Panc1 (cell line): ENCODE measurements around the gene IRX3. TPM values are rescaled to one million over a fixed set of nuclear protein-coding genes. Genes with fewer than 3 reads are reported as not detected.

Experiments
- ATAC-seq: fragments of 200-7000 bp; cut with Tn5 transposase; 2 replicates; pipeline ENCODE4 v1.9.1; 2020; ENCODE audit warnings: mild to moderate bottlenecking, moderate library complexity
- BruUV-seq: library from RNA; stranded (reverse); fragments of 400-500 nt; replicated peaks from 2 replicates; lab custom pipeline; 2021; lab: Mats Ljungman, UMichigan
- CTCF ChIA-PET: fragments of 300-600 bp; sonication (Branson Sonifier 250); formaldehyde crosslinking; loops from one replicate; lab custom pipeline; 2022; ENCODE audit warnings: antibody characterized with exemption; lab: Charles Lee
- POLR2A ChIA-PET: fragments of 300-600 bp; sonication (Branson Sonifier 250); formaldehyde crosslinking; loops from one replicate; lab custom pipeline; 2022; ENCODE audit warnings: antibody characterized with exemption; lab: Charles Lee
- DNase-seq: peaks from one replicate; pipeline ENCODE4 v3.0.0-alpha.2; 2010; ENCODE audit warnings: low read depth, low spot score
- H3K27ac ChIP-seq: 2 replicates; pipeline ENCODE4 v1.5.1; 2011; ENCODE audit warnings: mild to moderate bottlenecking, low read length, inconsistent platforms
- H3K27me3 ChIP-seq: fragments of 200-500 bp; sonication (Bioruptor generic); 2 replicates; pipeline ENCODE4 v1.6.0; 2014; ENCODE audit warnings: low read length, inconsistent platforms; ENCODE audit not compliant: control insufficient read depth, insufficient read depth
- H3K36me3 ChIP-seq: fragments of 200-500 bp; sonication (Bioruptor generic); 2 replicates; pipeline ENCODE4 v1.5.1; 2014; ENCODE audit warnings: inconsistent platforms, mild to moderate bottlenecking, low read length, moderate library complexity; ENCODE audit not compliant: control insufficient read depth, insufficient read depth
- H3K4me1 ChIP-seq: 2 replicates; pipeline ENCODE4 v1.5.1; 2011; ENCODE audit warnings: inconsistent platforms, mild to moderate bottlenecking, low read length, moderate library complexity; ENCODE audit not compliant: control insufficient read depth, insufficient read depth
- H3K4me3 ChIP-seq, 2 experiments: 2 replicates each; pipeline ENCODE4 v1.5.1; 2011 to 2012; ENCODE audit warnings: low read depth in 2 of 2, low read length in 2 of 2, mild to moderate bottlenecking in 2 of 2, inconsistent platforms in 1 of 2, moderate library complexity in 1 of 2
- H3K9me3 ChIP-seq: fragments of 200-500 bp; sonication (Bioruptor generic); 2 replicates; pipeline ENCODE4 v1.5.1; 2014; ENCODE audit warnings: low read depth, mild to moderate bottlenecking, inconsistent platforms, low read length, moderate library complexity; ENCODE audit not compliant: control insufficient read depth, insufficient read depth
- POLR2AphosphoS5 ChIP-seq: IDR thresholded peaks from 2 replicates; pipeline ENCODE4 v1.6.1; 2012; ENCODE audit warnings: mild to moderate bottlenecking, low read depth, low read length, moderate library complexity
- SIN3A ChIP-seq: IDR thresholded peaks from 2 replicates; pipeline ENCODE4 v1.6.1; 2012; ENCODE audit warnings: low read depth, mild to moderate bottlenecking, low read length, moderate library complexity, borderline replicate concordance; ENCODE audit not compliant: insufficient read depth
- TCF7L2 ChIP-seq: IDR thresholded peaks from 2 replicates; pipeline ENCODE4 v1.6.1; 2011; ENCODE audit warnings: mild to moderate bottlenecking, low read depth, low read length, inconsistent platforms
- in situ Hi-C: cut with HindIII; loops from 2 replicates; pipeline ENCODE4 v1.10.0; 2016; ENCODE audit warnings: low sequenced_read_pairs, low pct_unique_long_range_greater_than_20kb
- intact Hi-C: fragments of 100-400 bp; cut with micrococcal nuclease; formaldehyde crosslinking; loops from one replicate; pipeline ENCODE4 v1.10.0; 2022; ENCODE audit not compliant: unreplicated experiment
- total RNA-seq: library from RNA; stranded (reverse); gene quantifications from one replicate; pipeline ENCODE4 v1.2.1, GENCODE V29; 2021; ENCODE audit not compliant: unreplicated experiment
- TF ChIP-seq, protein P1 (sequence below): fragments of 450-650 bp; IDR thresholded peaks from 2 replicates; pipeline ENCODE4 v1.5.1; 2017; ENCODE audit warnings: mild to moderate bottlenecking
- TF ChIP-seq, protein P2 (sequence below), 2 experiments: IDR thresholded peaks; 2 replicates each; pipeline ENCODE4 v1.6.1; 2011 to 2012; ENCODE audit warnings: low read depth in 2 of 2, control low read depth in 1 of 2, low read length in 1 of 2, mild to moderate bottlenecking in 1 of 2, moderate library complexity in 1 of 2; ENCODE audit not compliant: insufficient read depth in 1 of 2

The IRX3 gene
- total RNA-seq, 1 experiment from 2014 or later: 7.0 TPM

DNA sequence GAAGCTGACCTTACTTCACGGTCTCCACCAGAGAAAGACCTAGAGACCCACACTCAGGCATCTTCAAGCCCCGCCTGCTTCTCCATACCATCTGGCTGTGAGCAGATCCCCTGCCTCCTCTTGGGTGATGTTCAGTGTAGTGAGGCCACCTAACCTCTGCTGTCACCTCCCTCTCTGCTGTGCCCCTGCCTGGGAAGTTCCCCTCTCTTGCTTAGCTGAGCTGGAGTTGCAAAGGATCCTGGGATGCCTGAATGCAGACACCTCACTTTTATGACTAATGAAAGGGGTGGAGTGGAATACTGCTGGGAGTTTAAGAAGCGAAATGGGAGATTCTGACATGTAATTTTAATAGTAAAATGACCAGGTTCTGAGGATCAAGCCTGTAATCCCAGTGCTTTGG lies 5.8 kb downstream of the IRX3 start:
- intact Hi-C loops: loop anchor here (10.0 kb wide), 2 partner anchors 174 to 506 kb away; no protein-coding TSS in a partner anchor
- CTCF ChIA-PET: interaction anchor here (0.5 kb wide), 1 partner anchor 331 kb away, joined by 3 read pairs; no protein-coding TSS in a partner anchor
- no peak for DNase-seq

DNA sequence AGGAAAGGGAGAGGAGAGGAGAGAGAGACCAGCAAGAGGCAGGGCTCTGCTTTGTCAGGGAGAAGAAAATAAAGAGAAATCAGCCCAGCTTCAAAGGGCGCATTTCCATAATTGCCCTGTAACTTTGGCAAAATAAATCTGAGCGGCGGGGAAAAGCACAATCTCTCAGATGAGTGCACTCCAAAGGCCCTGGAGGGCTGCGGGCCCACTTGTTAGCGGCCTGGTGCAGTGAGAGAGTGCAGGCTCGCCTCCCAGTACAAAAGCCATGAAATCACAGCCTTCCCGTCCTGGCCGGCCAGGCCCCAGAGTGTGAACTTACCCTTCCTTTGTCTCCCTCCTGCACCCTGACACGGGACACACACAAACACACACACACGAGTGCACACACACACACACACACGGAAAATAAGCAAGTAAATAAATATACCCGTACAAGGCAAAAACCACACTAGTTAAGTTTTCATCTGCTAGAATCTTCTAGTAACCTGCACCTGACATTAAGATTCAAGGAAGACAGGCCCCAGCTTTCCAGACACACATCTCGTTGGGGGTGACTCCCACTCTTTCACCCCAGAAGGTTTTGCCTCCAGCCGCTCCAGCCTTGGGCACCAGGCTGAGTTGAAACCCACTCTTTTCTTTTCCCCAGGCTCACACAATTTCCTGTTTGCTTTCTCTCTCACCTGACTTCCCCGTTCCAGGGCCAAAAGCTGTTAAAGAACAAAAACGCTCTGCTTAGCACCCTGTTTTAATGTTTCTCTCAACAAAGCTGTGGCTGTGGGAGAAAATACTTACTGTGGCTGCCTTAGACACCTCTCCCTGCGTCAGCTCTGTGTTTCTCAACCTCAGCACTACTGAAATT lies 8.5 kb downstream of the IRX3 start:
- H3K9me3 ChIP-seq: no peaks in the 10 kb centered on the region

More for the DNA sequence above, 5.8 kb downstream of the IRX3 start:
- TF ChIP-seq TCF7L2: no peak
- TF ChIP-seq, protein P1, sequence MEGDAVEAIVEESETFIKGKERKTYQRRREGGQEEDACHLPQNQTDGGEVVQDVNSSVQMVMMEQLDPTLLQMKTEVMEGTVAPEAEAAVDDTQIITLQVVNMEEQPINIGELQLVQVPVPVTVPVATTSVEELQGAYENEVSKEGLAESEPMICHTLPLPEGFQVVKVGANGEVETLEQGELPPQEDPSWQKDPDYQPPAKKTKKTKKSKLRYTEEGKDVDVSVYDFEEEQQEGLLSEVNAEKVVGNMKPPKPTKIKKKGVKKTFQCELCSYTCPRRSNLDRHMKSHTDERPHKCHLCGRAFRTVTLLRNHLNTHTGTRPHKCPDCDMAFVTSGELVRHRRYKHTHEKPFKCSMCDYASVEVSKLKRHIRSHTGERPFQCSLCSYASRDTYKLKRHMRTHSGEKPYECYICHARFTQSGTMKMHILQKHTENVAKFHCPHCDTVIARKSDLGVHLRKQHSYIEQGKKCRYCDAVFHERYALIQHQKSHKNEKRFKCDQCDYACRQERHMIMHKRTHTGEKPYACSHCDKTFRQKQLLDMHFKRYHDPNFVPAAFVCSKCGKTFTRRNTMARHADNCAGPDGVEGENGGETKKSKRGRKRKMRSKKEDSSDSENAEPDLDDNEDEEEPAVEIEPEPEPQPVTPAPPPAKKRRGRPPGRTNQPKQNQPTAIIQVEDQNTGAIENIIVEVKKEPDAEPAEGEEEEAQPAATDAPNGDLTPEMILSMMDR: no peak
- no peak for TF ChIP-seq SIN3A
- TF ChIP-seq POLR2AphosphoS5: no peak
- TF ChIP-seq, protein P2, sequence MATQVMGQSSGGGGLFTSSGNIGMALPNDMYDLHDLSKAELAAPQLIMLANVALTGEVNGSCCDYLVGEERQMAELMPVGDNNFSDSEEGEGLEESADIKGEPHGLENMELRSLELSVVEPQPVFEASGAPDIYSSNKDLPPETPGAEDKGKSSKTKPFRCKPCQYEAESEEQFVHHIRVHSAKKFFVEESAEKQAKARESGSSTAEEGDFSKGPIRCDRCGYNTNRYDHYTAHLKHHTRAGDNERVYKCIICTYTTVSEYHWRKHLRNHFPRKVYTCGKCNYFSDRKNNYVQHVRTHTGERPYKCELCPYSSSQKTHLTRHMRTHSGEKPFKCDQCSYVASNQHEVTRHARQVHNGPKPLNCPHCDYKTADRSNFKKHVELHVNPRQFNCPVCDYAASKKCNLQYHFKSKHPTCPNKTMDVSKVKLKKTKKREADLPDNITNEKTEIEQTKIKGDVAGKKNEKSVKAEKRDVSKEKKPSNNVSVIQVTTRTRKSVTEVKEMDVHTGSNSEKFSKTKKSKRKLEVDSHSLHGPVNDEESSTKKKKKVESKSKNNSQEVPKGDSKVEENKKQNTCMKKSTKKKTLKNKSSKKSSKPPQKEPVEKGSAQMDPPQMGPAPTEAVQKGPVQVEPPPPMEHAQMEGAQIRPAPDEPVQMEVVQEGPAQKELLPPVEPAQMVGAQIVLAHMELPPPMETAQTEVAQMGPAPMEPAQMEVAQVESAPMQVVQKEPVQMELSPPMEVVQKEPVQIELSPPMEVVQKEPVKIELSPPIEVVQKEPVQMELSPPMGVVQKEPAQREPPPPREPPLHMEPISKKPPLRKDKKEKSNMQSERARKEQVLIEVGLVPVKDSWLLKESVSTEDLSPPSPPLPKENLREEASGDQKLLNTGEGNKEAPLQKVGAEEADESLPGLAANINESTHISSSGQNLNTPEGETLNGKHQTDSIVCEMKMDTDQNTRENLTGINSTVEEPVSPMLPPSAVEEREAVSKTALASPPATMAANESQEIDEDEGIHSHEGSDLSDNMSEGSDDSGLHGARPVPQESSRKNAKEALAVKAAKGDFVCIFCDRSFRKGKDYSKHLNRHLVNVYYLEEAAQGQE (IDR thresholded peaks at IDR 0.05; ENCODE audit: insufficient read depth in 1 of 2, low read depth in 2 of 2, low read length in 1 of 2): no peak
- no peak for ATAC-seq
- Histone ChIP-seq H3K27me3 (no peaks in the 10 kb centered on the region), H3K4me1 (peaks cover 3% of the 10 kb centered on the region; the same call in 1 of the 2 replicates), H3K4me3 (no peak overlapping the region), H3K27ac (no peak overlapping the region), H3K36me3 (no peaks in the 10 kb centered on the region), H3K9me3 (no peaks in the 10 kb centered on the region)
- BruUV-seq: no TSS peak
- POLR2A ChIA-PET: no interaction called here
- in situ Hi-C loops: no loop called here

DNA sequence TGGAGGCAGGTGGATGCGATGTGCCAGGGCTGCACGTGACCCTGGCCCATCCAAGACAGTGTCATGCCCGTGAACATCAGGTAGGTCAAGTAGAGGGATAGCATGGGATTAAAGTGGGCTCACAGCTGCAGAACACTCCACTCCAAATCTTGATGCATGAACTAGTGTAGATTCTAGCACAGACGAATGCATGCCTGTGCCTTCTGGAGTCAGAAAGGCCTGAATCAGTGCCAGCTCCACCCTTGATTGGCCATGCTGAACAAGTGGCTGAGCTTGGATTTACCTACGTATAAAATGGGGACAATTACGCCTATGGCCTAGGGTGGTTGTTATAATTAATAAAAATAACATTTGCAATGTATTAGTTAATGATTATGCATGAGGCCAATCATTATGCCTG lies 10.6 kb downstream of the IRX3 start:
- Histone ChIP-seq H3K36me3 (no peaks in the 10 kb centered on the region), H3K27me3 (no peaks in the 10 kb centered on the region), H3K4me1 (no peaks in the 10 kb centered on the region), H3K9me3 (no peaks in the 10 kb centered on the region), H3K27ac (no peak overlapping the region), H3K4me3 (no peak overlapping the region)
- intact Hi-C loops: loop anchor here (10.0 kb wide), 1 partner anchor 331 kb away; no protein-coding TSS in a partner anchor
- POLR2A ChIA-PET: no interaction called here
- TF ChIP-seq SIN3A (no peak), POLR2AphosphoS5 (no peak), TCF7L2 (no peak)
- TF ChIP-seq, protein P1: no peak
- TF ChIP-seq, protein P2 (IDR thresholded peaks at IDR 0.05; ENCODE audit: insufficient read depth in 1 of 2, low read depth in 2 of 2, low read length in 1 of 2): no peak
- BruUV-seq: no TSS peak
- CTCF ChIA-PET: no interaction called here
- DNase-seq: no peak
- ATAC-seq: no peak
- in situ Hi-C loops: no loop called here

More for the DNA sequence above, 8.5 kb downstream of the IRX3 start:
- CTCF ChIA-PET: no interaction called here
- no TSS peak for BruUV-seq
- no peak overlapping the region for H3K27ac ChIP-seq
- H3K4me3 ChIP-seq: no peak overlapping the region
- no peaks in the 10 kb centered on the region for H3K27me3 ChIP-seq
- intact Hi-C loops (loop anchor here (10.0 kb wide), 1 partner anchor 333 kb away; no protein-coding TSS in a partner anchor), in situ Hi-C loops (no loop called here)
- no peak for DNase-seq
- no peaks in the 10 kb centered on the region for H3K4me1 ChIP-seq
- no peak for TF ChIP-seq SIN3A
- POLR2A ChIA-PET: no interaction called here
- no peak for ATAC-seq
- no peaks in the 10 kb centered on the region for H3K36me3 ChIP-seq
